Measurements from ENCODE around the gene PTPRF.
A peak's percentile ranks its signal among the peaks of the same experiment; 100 is the strongest.

Gene PTPRF

DNA sequence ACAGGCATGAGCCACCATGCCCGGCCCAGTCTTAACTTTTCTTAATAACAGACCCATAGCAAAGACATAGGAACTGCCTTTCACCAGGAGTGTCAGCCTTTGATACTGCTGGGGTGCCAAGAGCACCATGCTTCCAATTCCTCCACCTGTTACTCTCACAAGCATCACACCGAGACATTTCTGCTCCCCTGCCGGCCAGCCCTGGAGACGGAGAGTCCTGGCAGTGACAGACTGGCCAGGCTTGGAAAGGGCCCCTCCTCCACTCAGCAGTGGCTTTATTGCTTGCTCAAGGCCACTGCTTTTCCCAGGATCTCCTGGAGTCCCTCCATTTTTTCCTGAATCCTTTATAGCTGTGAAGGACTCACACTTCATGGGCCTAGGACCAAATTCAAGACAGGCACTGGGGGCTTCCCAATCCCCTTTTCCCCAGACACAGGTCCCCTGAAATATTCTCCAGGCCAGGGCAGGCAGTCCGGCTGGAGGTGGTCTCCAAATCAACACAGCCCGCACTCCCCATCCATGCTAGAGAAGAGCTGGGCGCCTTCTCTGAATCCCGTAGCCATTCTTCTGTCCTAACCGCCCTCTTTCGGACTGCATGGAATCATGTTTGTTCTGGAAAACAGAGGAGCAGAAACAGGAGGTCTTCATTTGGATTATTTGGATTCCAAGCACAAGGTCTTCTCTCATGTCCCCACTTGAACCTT is 25.5 kb upstream of the PTPRF start:
- FAIRE-seq (no peak), DNase-seq (ENCODE audit: insufficient read length) (no peak)
- no peak for TF ChIP-seq POLR2AphosphoS5 (IDR thresholded peaks at IDR 0.05; ENCODE audit: low read depth, low read length)
- TF ChIP-seq TAF1 (IDR thresholded peaks at IDR 0.05; ENCODE audit: borderline replicate concordance, low read depth, low read length) = no peak
- TF ChIP-seq POLR2A (IDR thresholded peaks at IDR 0.05; ENCODE audit: low read depth, low read length) = no peak

GRCh38 chr1:43506233-43506632 is 24.4 kb upstream of the PTPRF start:
- no peak for FAIRE-seq
- no peak for TF ChIP-seq TAF1 (IDR thresholded peaks at IDR 0.05; ENCODE audit: borderline replicate concordance, low read depth, low read length)
- no peak for TF ChIP-seq POLR2AphosphoS5 (IDR thresholded peaks at IDR 0.05; ENCODE audit: low read depth, low read length)
- TF ChIP-seq POLR2A (IDR thresholded peaks at IDR 0.05; ENCODE audit: low read depth, low read length) = no peak
- DNase-seq (ENCODE audit: insufficient read length) = no peak

DNA sequence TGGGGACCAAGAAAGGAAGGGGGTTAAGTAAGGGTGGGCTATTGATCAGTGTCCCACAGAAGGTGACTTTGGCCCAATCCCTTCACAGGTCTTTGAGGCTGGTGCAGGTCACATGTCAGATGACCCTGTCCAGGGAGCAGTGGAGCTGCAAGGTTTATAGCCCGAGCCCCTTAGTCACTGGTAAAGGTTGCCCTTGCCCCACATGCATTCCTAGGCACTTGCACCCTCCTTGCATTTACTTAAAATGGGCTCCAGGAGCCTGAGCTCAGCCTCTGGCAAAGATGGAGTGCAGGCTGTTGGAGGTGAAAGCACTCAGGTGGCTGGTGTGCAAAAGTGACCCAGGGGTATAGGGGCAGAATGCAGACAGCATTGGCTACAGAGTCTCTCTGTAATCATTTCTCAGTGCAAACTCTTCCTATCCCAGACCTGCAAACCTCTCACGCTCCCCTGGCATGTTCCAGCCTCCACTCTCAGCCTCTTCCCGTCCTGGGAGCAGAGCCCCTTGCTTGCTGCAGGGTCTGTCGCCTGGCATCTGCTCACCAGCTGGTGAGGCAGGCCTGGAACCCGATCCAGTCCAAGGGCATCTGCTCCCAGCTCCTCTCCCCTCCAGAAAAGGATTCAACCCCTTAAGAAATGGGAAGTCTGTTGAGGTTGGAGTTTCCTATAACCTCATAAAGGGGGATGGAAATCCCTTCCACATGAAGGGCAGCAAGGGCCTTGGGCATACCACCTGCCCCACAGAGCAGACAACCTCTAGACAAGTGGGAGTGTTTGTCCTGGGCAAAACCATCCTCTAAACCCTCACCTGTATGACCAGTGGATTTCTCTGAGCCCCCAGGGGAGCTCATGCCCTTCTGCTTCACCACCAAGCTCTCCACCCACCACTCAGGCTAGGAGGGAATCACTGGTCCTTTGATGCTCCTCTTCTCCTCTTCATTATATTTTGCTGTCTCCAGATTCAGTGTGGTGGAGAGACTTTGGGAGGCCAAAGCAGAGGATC is 23.1 kb upstream of the PTPRF start:
- no peak for TF ChIP-seq POLR2A (IDR thresholded peaks at IDR 0.05; ENCODE audit: low read depth, low read length)
- no peak for TF ChIP-seq POLR2AphosphoS5 (IDR thresholded peaks at IDR 0.05; ENCODE audit: low read depth, low read length)
- no peak for TF ChIP-seq TAF1 (IDR thresholded peaks at IDR 0.05; ENCODE audit: borderline replicate concordance, low read depth, low read length)
- no peak for FAIRE-seq
- DNase-seq (ENCODE audit: insufficient read length) = no peak

GRCh38 chr1:43509007-43509739 is 21.5 kb upstream of the PTPRF start:
- DNase-seq (ENCODE audit: insufficient read length) (no peak), FAIRE-seq (peak; percentile 21)
- TF ChIP-seq TAF1 (IDR thresholded peaks at IDR 0.05; ENCODE audit: borderline replicate concordance, low read depth, low read length) = no peak
- TF ChIP-seq POLR2A (IDR thresholded peaks at IDR 0.05; ENCODE audit: low read depth, low read length) = no peak
- no peak for TF ChIP-seq POLR2AphosphoS5 (IDR thresholded peaks at IDR 0.05; ENCODE audit: low read depth, low read length)

DNA sequence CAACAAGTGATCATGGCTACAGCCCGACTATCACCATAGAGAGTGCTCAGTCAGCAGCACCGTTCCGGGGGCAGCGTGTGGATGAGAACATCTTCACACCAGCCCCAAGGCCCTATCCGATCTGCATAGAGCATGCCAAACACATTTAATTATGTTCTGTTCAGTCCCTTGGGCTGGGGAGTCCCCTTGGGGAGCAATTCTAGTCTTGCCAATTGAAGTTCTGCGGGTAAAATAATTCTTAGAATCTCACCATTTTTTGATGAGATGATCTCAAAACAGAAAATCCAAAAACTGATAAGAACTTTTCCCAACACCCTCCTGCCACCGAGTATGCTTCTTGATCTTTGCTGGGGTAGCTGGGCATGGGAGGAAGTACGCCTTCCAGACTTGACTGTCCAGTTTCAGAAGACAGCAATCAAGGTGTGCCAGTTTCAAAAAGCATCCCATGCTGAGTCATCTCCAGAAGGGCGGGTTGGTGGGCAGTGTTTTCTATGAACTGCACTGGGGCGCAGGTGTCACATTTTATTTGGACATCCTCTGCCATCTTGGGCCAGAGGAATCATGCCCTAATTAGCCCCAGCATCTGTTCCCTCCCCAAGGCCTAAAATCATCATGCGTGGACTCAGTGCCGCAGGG is 20.8 kb upstream of the PTPRF start:
- DNase-seq (ENCODE audit: insufficient read length) = no peak
- TF ChIP-seq POLR2A (IDR thresholded peaks at IDR 0.05; ENCODE audit: low read depth, low read length) = no peak
- FAIRE-seq = peak; percentile 74

- DNase-seq (ENCODE audit: insufficient read length) (no peak), FAIRE-seq (no peak)
- TF ChIP-seq TAF1 (IDR thresholded peaks at IDR 0.05; ENCODE audit: borderline replicate concordance, low read depth, low read length) (no peak), POLR2A (IDR thresholded peaks at IDR 0.05; ENCODE audit: low read depth, low read length) (no peak), POLR2AphosphoS5 (IDR thresholded peaks at IDR 0.05; ENCODE audit: low read depth, low read length) (no peak)
Measured at GRCh38 chr1:43510621-43511020, 20.1 kb upstream of the PTPRF start.

DNA sequence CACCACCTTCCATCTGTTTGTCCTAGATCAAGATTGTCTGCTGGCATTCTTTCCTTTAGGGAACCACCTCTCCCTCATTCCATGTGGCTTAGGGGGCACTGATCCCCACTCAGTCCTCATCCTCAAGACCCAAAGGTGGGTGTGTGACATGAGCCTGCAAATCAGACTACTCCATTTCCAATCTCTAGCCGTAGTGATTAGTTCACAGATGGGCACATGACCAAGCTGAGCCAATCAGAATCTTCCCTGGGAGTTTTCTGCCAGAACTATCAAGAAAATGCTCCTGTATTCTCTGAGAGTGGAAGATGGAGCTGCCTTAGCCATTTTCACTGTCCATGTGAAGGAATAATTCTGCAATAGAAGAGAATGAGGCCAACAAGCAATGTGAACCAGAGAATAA is 19.3 kb upstream of the PTPRF start:
- no peak for TF ChIP-seq POLR2A (IDR thresholded peaks at IDR 0.05; ENCODE audit: low read depth, low read length)
- TF ChIP-seq TAF1 (IDR thresholded peaks at IDR 0.05; ENCODE audit: borderline replicate concordance, low read depth, low read length) = no peak
- no peak for TF ChIP-seq POLR2AphosphoS5 (IDR thresholded peaks at IDR 0.05; ENCODE audit: low read depth, low read length)
- FAIRE-seq (no peak), DNase-seq (ENCODE audit: insufficient read length) (no peak)

DNA sequence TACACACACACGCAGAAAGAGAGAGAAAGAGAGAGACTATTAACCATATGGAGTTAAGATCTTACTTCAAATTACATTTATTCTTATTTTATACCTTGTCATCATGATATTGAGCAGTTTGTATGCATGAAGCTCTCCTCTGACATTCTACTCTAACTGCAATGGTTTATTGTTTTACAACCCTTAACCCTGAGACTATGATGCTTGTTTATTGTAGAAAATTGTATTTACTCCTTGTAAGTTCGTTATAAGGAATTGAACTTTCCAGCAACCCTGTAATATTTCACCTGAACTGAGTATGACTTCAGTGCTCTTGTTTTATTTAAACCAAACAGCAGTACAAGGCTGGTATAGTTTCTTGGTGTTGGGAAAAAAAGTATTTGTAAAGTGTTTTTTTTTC is 18.6 kb upstream of the PTPRF start:
- DNase-seq (ENCODE audit: insufficient read length) (no peak), FAIRE-seq (no peak)
- TF ChIP-seq TAF1 (IDR thresholded peaks at IDR 0.05; ENCODE audit: borderline replicate concordance, low read depth, low read length) (no peak), POLR2AphosphoS5 (IDR thresholded peaks at IDR 0.05; ENCODE audit: low read depth, low read length) (no peak), POLR2A (IDR thresholded peaks at IDR 0.05; ENCODE audit: low read depth, low read length) (no peak)

GRCh38 chr1:43512681-43513080 is 18.0 kb upstream of the PTPRF start:
- TF ChIP-seq POLR2AphosphoS5 (IDR thresholded peaks at IDR 0.05; ENCODE audit: low read depth, low read length) = no peak
- TF ChIP-seq TAF1 (IDR thresholded peaks at IDR 0.05; ENCODE audit: borderline replicate concordance, low read depth, low read length) = no peak
- TF ChIP-seq POLR2A (IDR thresholded peaks at IDR 0.05; ENCODE audit: low read depth, low read length) = no peak
- FAIRE-seq (no peak), DNase-seq (ENCODE audit: insufficient read length) (no peak)

DNA sequence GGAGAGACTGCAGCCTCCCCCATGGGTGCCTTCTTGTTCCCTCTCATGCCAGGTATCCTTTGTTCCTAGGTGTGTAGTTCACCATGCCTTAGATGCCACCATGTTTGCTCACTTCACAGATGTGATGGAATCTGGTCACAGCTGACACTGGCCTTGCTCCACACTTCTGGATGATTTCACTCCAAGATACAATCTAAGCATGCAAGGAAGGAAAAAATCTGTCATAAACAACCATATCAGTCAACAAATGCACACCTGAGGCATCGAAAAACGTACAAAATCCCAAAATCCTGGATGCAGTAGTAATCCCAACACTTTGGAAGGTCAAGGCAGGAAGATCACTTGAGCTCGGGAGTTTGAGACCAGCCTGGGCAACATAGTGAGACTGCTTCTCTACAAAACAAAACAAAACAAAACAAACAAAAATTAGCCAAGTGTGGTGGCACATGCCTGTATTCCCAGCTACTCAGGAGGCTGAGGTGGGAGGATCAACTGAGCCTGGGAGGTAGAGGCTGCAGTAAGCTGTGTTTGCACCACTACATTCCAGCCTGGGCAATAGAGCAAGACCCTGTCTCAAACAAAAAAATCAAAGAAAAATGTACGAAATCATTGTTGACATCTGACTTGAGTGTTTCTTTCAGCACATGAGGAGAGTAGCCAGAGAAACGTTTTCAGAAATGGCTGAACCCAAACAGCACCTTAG is 17.1 kb upstream of the PTPRF start:
- DNase-seq (ENCODE audit: insufficient read length) = no peak
- TF ChIP-seq POLR2AphosphoS5 (IDR thresholded peaks at IDR 0.05; ENCODE audit: low read depth, low read length) (no peak), POLR2A (IDR thresholded peaks at IDR 0.05; ENCODE audit: low read depth, low read length) (no peak), TAF1 (IDR thresholded peaks at IDR 0.05; ENCODE audit: borderline replicate concordance, low read depth, low read length) (no peak)
- FAIRE-seq = no peak
